HEK293T (cell line): Measurements from ENCODE around the gene NFIA.
A peak's percentile ranks its signal among the peaks of the same experiment; 100 is the strongest.

Experiments used
- CTCF ChIA-PET: fragments of 350-600 bp; formaldehyde crosslinking; extraction: SDS; loops from one replicate; lab custom pipeline; 2021; ENCODE audit warnings: antibody characterized with exemption, inconsistent platforms; lab: Yijun Ruan, JAX
- POLR2A ChIA-PET: fragments of 350-600 bp; formaldehyde crosslinking; extraction: SDS; loops from one replicate; lab custom pipeline; 2020; ENCODE audit warnings: antibody characterized with exemption, inconsistent platforms; lab: Yijun Ruan, JAX
- DNase-seq: peaks from one replicate; pipeline ENCODE4 v3.0.0; 2012; ENCODE audit warnings: mixed read lengths; ENCODE audit errors: extremely low spot score
- ARNT ChIP-seq: fragments of 450-650 bp; IDR thresholded peaks from 2 replicates; pipeline ENCODE4 v1.6.1; 2017; ENCODE audit warnings: mild to moderate bottlenecking
- BHLHE40 ChIP-seq: fragments of 450-650 bp; IDR thresholded peaks from 2 replicates; pipeline ENCODE4 v1.6.1; 2016; ENCODE audit warnings: mild to moderate bottlenecking, moderate library complexity, borderline replicate concordance
- CTBP1 ChIP-seq: fragments of 450-650 bp; IDR thresholded peaks from 2 replicates; pipeline ENCODE4 v1.6.1; 2016; ENCODE audit warnings: borderline replicate concordance
- ELF4 ChIP-seq: fragments of 450-650 bp; IDR thresholded peaks from 2 replicates; pipeline ENCODE4 v1.6.1; 2017; ENCODE audit warnings: antibody characterized with exemption
- FOXA1 ChIP-seq: fragments of 450-650 bp; IDR thresholded peaks from 2 replicates; pipeline ENCODE4 v1.6.1; 2016; ENCODE audit warnings: mild to moderate bottlenecking
- FOXK2 ChIP-seq: fragments of 450-650 bp; IDR thresholded peaks from 2 replicates; pipeline ENCODE4 v1.6.1; 2016; ENCODE audit warnings: mild to moderate bottlenecking
- FOXM1 ChIP-seq: fragments of 450-650 bp; IDR thresholded peaks from 2 replicates; pipeline ENCODE4 v1.6.1; 2017; ENCODE audit warnings: mild to moderate bottlenecking, borderline replicate concordance
- HDGF ChIP-seq: fragments of 450-650 bp; IDR thresholded peaks from 2 replicates; pipeline ENCODE4 v1.6.1; 2017; ENCODE audit warnings: antibody characterized with exemption, borderline replicate concordance
- L3MBTL2 ChIP-seq: fragments of 450-650 bp; conservative IDR thresholded peaks from 2 replicates; pipeline ENCODE4 v1.6.1; 2016; ENCODE audit warnings: mild to moderate bottlenecking
- LEF1 ChIP-seq: fragments of 450-650 bp; IDR thresholded peaks from 2 replicates; pipeline ENCODE4 v1.6.1; 2017; ENCODE audit warnings: mild to moderate bottlenecking, borderline replicate concordance
- NFRKB ChIP-seq: fragments of 450-650 bp; IDR thresholded peaks from 2 replicates; pipeline ENCODE4 v1.6.1; 2016; ENCODE audit warnings: mild to moderate bottlenecking, moderate library complexity
- PKNOX1 ChIP-seq: fragments of 450-650 bp; IDR thresholded peaks from 2 replicates; pipeline ENCODE4 v1.6.1; 2016
- SP1 ChIP-seq: fragments of 450-650 bp; IDR thresholded peaks from 2 replicates; pipeline ENCODE4 v1.6.1; 2017
- SUZ12 ChIP-seq: fragments of 450-650 bp; IDR thresholded peaks from 2 replicates; pipeline ENCODE4 v1.6.1; 2016; ENCODE audit warnings: mild to moderate bottlenecking
- TARDBP ChIP-seq: fragments of 450-650 bp; IDR thresholded peaks from 2 replicates; pipeline ENCODE4 v1.6.1; 2016
- ZNF384 ChIP-seq: fragments of 450-650 bp; IDR thresholded peaks from 2 replicates; pipeline ENCODE4 v1.6.1; 2016

NFIA gene

GRCh38 chr1:61083013-61083806 is 849 bp downstream of the NFIA start:
- no peak for TF ChIP-seq FOXM1
- no peak for TF ChIP-seq PKNOX1
- CTCF ChIA-PET = no interaction called here

GRCh38 chr1:61083807-61084440 is 1.6 kb downstream of the NFIA start:
- TF ChIP-seq L3MBTL2 (0 out of 2 replicates have a peak, but pooled peaks have one; percentile 29), FOXK2 (no peak), BHLHE40 (no peak), ZNF384 (0 out of 2 replicates have a peak, but pooled peaks have one; percentile 7), HDGF (no peak), SP1 (no peak), FOXA1 (no peak)
- DNase-seq = no peak
- CTCF ChIA-PET = no interaction called here
- POLR2A ChIA-PET = interaction anchor here (0.7 kb wide), 1 partner anchor 20 kb away, joined by 3 read pairs; no protein-coding TSS in a partner anchor

More at GRCh38 chr1:61083013-61083806, 849 bp downstream of the NFIA start:
- POLR2A ChIA-PET = interaction anchor here (1.0 to 2.2 kb wide), 8 partner anchors 16 to 309 kb away, joined by 3 to 12 read pairs (median 4); no protein-coding TSS in a partner anchor
- peak; percentile 48 for DNase-seq

GRCh38 chr1:61084491-61085031 is 2.2 kb downstream of the NFIA start:
- CTCF ChIA-PET = interaction anchor here (2.7 kb wide), 1 partner anchor 35 kb away, joined by 11 read pairs; no protein-coding TSS in a partner anchor
- POLR2A ChIA-PET = interaction anchor here (0.7 kb wide), 1 partner anchor 19 kb away, joined by 3 read pairs; no protein-coding TSS in a partner anchor
- no peak for DNase-seq
- TF ChIP-seq FOXK2 = no peak
- TF ChIP-seq ZNF384 = peak; percentile 94
- TF ChIP-seq HDGF = no peak
- no peak for TF ChIP-seq SUZ12
- no peak for TF ChIP-seq BHLHE40
- TF ChIP-seq PKNOX1 = peak; percentile 80
- TF ChIP-seq SP1 = no peak
- no peak for TF ChIP-seq CTBP1
- TF ChIP-seq NFRKB = no peak
- TF ChIP-seq FOXM1 = no peak

DNA sequence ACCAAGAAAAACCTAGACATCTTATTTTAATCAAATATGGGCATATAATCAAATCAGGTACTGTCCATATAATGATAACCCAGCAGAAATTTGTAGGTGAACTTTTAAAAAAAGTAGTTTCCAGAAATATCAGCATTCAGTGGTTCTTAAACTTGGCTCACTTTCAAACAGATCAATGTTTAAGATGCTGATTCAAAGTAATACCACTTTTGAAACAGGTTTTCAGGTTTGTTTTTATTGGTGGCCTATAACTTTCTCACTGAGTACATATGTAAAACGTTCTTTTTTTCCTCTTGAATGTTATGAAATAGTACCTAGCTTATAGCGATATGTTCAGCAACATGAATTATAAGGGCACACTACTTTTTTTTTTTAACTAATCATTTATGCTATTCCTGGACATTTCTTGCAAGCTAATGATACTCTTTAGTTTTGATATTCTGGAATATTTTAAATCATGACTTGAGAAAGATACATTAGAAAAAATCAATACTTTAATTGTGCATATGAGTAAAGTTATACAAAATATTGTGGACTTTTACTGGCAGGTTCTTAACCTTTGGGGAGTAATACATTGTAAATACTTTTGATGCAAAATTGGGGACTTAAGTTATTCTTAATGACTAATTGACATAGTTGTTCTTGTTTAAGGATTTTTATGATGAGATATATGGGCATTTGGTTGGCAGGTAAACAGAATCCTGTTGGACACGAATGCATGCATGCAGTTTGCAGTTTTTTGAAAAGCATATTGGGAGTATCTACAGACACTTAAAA is 3.0 kb downstream of the NFIA start:
- ChIA-PET CTCF (interaction anchor here (0.6 to 2.7 kb wide), 2 partner anchors 36 to 1872 kb away, joined by 3 to 11 read pairs; no protein-coding TSS in a partner anchor), POLR2A (interaction anchor here (1.1 kb wide), 1 partner anchor 36 kb away, joined by 3 read pairs; no protein-coding TSS in a partner anchor)
- no peak for DNase-seq
- no peak for TF ChIP-seq NFRKB
- no peak for TF ChIP-seq FOXM1
- TF ChIP-seq SUZ12 = no peak
- no peak for TF ChIP-seq L3MBTL2
- no peak for TF ChIP-seq ELF4
- no peak for TF ChIP-seq ZNF384
- no peak for TF ChIP-seq TARDBP
- TF ChIP-seq FOXK2 = no peak
- no peak for TF ChIP-seq FOXA1
- no peak for TF ChIP-seq LEF1
- TF ChIP-seq ARNT = no peak; the same call in 1 of the 2 replicates
- TF ChIP-seq BHLHE40 = no peak

GRCh38 chr1:61085983-61086644 is 3.8 kb downstream of the NFIA start:
- TF ChIP-seq FOXA1 (no peak), SP1 (no peak), NFRKB (no peak), CTBP1 (no peak), ZNF384 (no peak), ELF4 (no peak), HDGF (no peak), TARDBP (no peak), FOXK2 (no peak), ARNT (no peak), LEF1 (no peak), BHLHE40 (no peak), L3MBTL2 (no peak), SUZ12 (no peak), PKNOX1 (no peak), FOXM1 (no peak)
- ChIA-PET POLR2A (interaction anchor here (1.1 kb wide), 1 partner anchor 37 kb away, joined by 3 read pairs; no protein-coding TSS in a partner anchor), CTCF (interaction anchor here (2.7 kb wide), 1 partner anchor 37 kb away, joined by 11 read pairs; no protein-coding TSS in a partner anchor)
- DNase-seq = no peak
